K562 (cell line): ENCODE data around the gene SH3BGRL3. TPM values are rescaled to one million over a fixed set of nuclear protein-coding genes. Genes with fewer than 3 reads are reported as not detected.

Experiments used
- ADNP ChIP-seq: fragments of 200-800 bp; sonication (Bioruptor generic); IDR thresholded peaks from 2 replicates; pipeline ENCODE4 v1.6.1; 2016; ENCODE audit warnings: missing genetic modification characterization, missing compliant biosample characterization
- CBX1 ChIP-seq: sonication (generic); IDR thresholded peaks from 2 replicates; pipeline ENCODE4 v1.6.1; 2016; ENCODE audit warnings: antibody characterized with exemption, low read depth, mild to moderate bottlenecking
- ELF4 ChIP-seq: fragments of 450-650 bp; formaldehyde crosslinking; IDR thresholded peaks from 2 replicates; pipeline ENCODE4 v1.4.0; 2022; ENCODE audit warnings: missing genetic modification characterization
- EP400 ChIP-seq: fragments of 450-650 bp; IDR thresholded peaks from 2 replicates; pipeline ENCODE4 v1.6.1; 2017; ENCODE audit warnings: antibody characterized with exemption, mild to moderate bottlenecking, moderate library complexity
- ERF ChIP-seq: fragments of 450-650 bp; formaldehyde crosslinking; IDR thresholded peaks from 2 replicates; pipeline ENCODE4 v1.4.0; 2020; ENCODE audit warnings: mild to moderate bottlenecking, mixed read lengths
- ESRRA ChIP-seq: fragments of 450-650 bp; IDR thresholded peaks from 2 replicates; pipeline ENCODE4 v1.6.1; 2014; ENCODE audit warnings: low read depth, mild to moderate bottlenecking, moderate library complexity, borderline replicate concordance
- HNRNPH1 ChIP-seq: fragments of 200-400 bp; formaldehyde crosslinking; optimal IDR thresholded peaks from 2 replicates; pipeline ENCODE3; 2017; ENCODE audit warnings: low read depth, mild to moderate bottlenecking, low read length, moderate library complexity
- HNRNPK ChIP-seq: fragments of 200-400 bp; formaldehyde crosslinking; IDR thresholded peaks from one replicate; pipeline ENCODE4 v1.6.1; 2018; ENCODE audit warnings: mild to moderate bottlenecking, low read depth, low read length; ENCODE audit not compliant: poor library complexity, severe bottlenecking
- IRF2 ChIP-seq: sonication (generic); formaldehyde crosslinking; IDR thresholded peaks from 2 replicates; pipeline ENCODE4 v1.8.1; 2022; ENCODE audit warnings: mild to moderate bottlenecking, missing genetic modification reagents
- LCOR ChIP-seq: sonication (generic); formaldehyde crosslinking; IDR thresholded peaks from 2 replicates; pipeline ENCODE4 v1.8.0; 2022; ENCODE audit warnings: mild to moderate bottlenecking, missing genetic modification reagents
- MXI1 ChIP-seq: IDR thresholded peaks from 2 replicates; pipeline ENCODE4 v1.6.1; 2011; ENCODE audit warnings: low read depth, mild to moderate bottlenecking, improper control_type of control experiment, low read length
- NR2C2 ChIP-seq, 2 experiments: fragments of 200-800 bp in 1 of 2; sonication (Bioruptor generic) in 1 of 2; sonication (generic) in 1 of 2; formaldehyde crosslinking in 1 of 2; IDR thresholded peaks; 2 replicates each; pipeline versions ENCODE4 v1.6.1 to v1.8.0; 2016 to 2022; ENCODE audit warnings: mild to moderate bottlenecking in 1 of 2, missing compliant biosample characterization in 1 of 2, missing genetic modification characterization in 1 of 2, missing genetic modification reagents in 1 of 2
- POU5F1 ChIP-seq: fragments of 150-350 bp; IDR thresholded peaks from 2 replicates; pipeline ENCODE4 v1.6.1; 2014; ENCODE audit warnings: borderline replicate concordance, low read length, low read depth, mild to moderate bottlenecking; ENCODE audit not compliant: partially characterized antibody
- RBBP5 ChIP-seq: fragments of 200-600 bp; sonication (generic); IDR thresholded peaks from 2 replicates; pipeline ENCODE4 v1.6.1; 2012; ENCODE audit warnings: borderline replicate concordance, mild to moderate bottlenecking, low read length, control low read depth, inconsistent platforms; ENCODE audit not compliant: insufficient read depth, poor library complexity, severe bottlenecking
- ZFP30 ChIP-seq: fragments of 250-450 bp; sonication (Bioruptor Pico); IDR thresholded peaks from 2 replicates; pipeline ENCODE4 v1.8.0; 2022; ENCODE audit warnings: moderate library complexity, mild to moderate bottlenecking, inconsistent platforms, borderline replicate concordance
- ZNF184 ChIP-seq: sonication (generic); formaldehyde crosslinking; IDR thresholded peaks from 2 replicates; pipeline ENCODE4 v1.5.0; 2020; ENCODE audit warnings: missing genetic modification reagents
- ZNF668 ChIP-seq: fragments of 250-450 bp; sonication (Bioruptor Pico); IDR thresholded peaks from 2 replicates; pipeline ENCODE4 v1.8.0; 2022; ENCODE audit warnings: mild to moderate bottlenecking, inconsistent platforms
- ZNF75A ChIP-seq: fragments of 450-650 bp; formaldehyde crosslinking; IDR thresholded peaks from 2 replicates; pipeline ENCODE4 v1.4.0; 2020; ENCODE audit warnings: mild to moderate bottlenecking
- ZNF764 ChIP-seq: fragments of 250-450 bp; sonication (Bioruptor Pico); IDR thresholded peaks from 2 replicates; pipeline ENCODE4 v1.4.0; 2020; ENCODE audit warnings: low read depth, mild to moderate bottlenecking, moderate library complexity
- ZNF766 ChIP-seq: fragments of 200-800 bp; sonication (Bioruptor generic); conservative IDR thresholded peaks from 2 replicates; pipeline ENCODE4 v1.6.1; 2016; ENCODE audit warnings: missing genetic modification characterization, missing compliant biosample characterization
- polyA plus RNA-seq, 8 experiments: library from polyadenylated mRNA; depleted of rRNA in 4 of 8; stranded (reverse) in 5 of 8; unstranded in 3 of 8; fragments of >200 nt; fragmentation: Nextera tagmentation in 2 of 8; fragmentation: Illumina TruSeq in 1 of 8; extraction: Ambion mirVana in 2 of 8; extraction: Trizol in 1 of 8; gene quantifications; 2 replicates each; pipeline versions ENCODE4 v1.2.1 to v1.2.3, GENCODE V29; 2011 to 2014; ENCODE audit warnings: inconsistent platforms in 1 of 8, missing spikeins in 1 of 8
- total RNA-seq, 7 experiments: library from RNA; depleted of rRNA in 6 of 7; stranded (reverse); fragments of >200 nt in 6 of 7; fragmentation: Illumina TruSeq in 2 of 7; extraction: Trizol in 2 of 7; gene quantifications; 2 replicates each; pipeline versions ENCODE4 v1.2.1 to v1.2.3, GENCODE V29; 2011 to 2021; ENCODE audit warnings: low replicate concordance in 1 of 7
- TF ChIP-seq, protein P1 (sequence below): fragments of 450-650 bp; formaldehyde crosslinking; IDR thresholded peaks from 2 replicates; pipeline ENCODE4 v1.4.0; 2020; ENCODE audit warnings: mild to moderate bottlenecking, moderate library complexity
- TF ChIP-seq, protein P2 (sequence below), 3 experiments: fragments of 200-800 bp in 1 of 3; sonication (Bioruptor generic) in 1 of 3; sonication (generic) in 1 of 3; formaldehyde crosslinking in 1 of 3; IDR thresholded peaks; 2 replicates each; pipeline versions ENCODE4 v1.6.1 to v1.8.0; 2016 to 2022; ENCODE audit warnings: mild to moderate bottlenecking in 2 of 3, missing compliant biosample characterization in 2 of 3, missing genetic modification characterization in 2 of 3, missing genetic modification reagents in 1 of 3

Gene SH3BGRL3
- total and polyA plus RNA-seq, 9 of the 15 experiments (the other 6 are each of a cell fraction or from before 2014, with no cell fraction given) = 30.3 to 140 (median 54.2) TPM

DNA sequence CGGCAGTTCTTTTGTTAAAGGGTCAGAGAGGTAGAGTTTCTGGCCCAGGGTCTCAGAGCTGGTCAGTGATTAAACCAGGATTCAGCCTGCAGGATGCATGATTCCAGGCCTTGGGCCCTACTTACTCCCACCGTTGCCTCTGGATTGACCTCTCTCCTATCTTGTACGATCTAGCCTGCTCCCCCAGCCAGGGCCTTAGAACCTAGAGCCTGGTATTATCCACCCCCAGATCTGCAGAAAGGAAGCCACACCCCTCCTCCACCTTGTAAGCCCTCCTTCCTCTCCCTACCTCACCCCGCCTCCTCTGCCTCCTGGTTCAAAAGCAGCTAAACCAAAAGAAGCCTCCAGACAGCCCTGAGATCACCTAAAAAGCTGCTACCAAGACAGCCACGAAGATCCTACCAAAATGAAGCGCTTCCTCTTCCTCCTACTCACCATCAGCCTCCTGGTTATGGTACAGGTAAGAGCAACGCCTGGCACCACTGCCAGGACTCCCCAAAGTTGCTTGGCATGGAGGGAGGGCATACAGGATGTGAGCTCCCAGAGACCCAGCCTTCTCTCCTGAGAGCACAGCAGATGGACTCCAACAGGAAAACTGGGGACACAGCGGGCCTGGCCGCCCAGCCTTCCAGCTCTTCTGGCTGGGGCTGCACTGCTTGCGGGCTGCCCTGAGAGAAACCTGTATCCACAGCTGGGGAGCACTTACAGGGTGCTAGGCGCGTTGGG is 37.9 kb downstream of the SH3BGRL3 start, which contains the start of gene CD52 (continued):
- TF ChIP-seq EP400 (peak; percentile 1; the same call in 1 of the 2 replicates), LCOR (CRISPR knock-in tag) (no peak), ERF (CRISPR knock-in tag) (0 out of 2 replicates have a peak, but pooled peaks have one; percentile 37), ELF4 (CRISPR knock-in tag) (0 out of 2 replicates have a peak, but pooled peaks have one; percentile 71), RBBP5 (no peak), POU5F1 (no peak), NR2C2 (CRISPR knock-in tag; IDR thresholded peaks at IDR 0.05) (no peak), NR2C2 (tag; IDR thresholded peaks at IDR 0.05) (peak; percentile 58; the same call in 1 of the 2 replicates), ZNF184 (CRISPR knock-in tag) (no peak), ZNF668 (CRISPR knock-in tag) (no peak), ESRRA (peak; percentile 40; the same call in 1 of the 2 replicates), ZFP30 (CRISPR knock-in tag) (no peak), ADNP (tag) (no peak), HNRNPH1 (no peak), MXI1 (no peak), IRF2 (no peak), ZNF75A (CRISPR knock-in tag) (no peak), CBX1 (no peak), ZNF766 (CRISPR knock-in tag) (0 out of 2 replicates have a peak, but pooled peaks have one; percentile 25), HNRNPK (no peak), ZNF764 (CRISPR knock-in tag) (no peak)
- TF ChIP-seq, protein P1, sequence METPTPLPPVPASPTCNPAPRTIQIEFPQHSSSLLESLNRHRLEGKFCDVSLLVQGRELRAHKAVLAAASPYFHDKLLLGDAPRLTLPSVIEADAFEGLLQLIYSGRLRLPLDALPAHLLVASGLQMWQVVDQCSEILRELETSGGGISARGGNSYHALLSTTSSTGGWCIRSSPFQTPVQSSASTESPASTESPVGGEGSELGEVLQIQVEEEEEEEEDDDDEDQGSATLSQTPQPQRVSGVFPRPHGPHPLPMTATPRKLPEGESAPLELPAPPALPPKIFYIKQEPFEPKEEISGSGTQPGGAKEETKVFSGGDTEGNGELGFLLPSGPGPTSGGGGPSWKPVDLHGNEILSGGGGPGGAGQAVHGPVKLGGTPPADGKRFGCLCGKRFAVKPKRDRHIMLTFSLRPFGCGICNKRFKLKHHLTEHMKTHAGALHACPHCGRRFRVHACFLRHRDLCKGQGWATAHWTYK = no peak; the same call in 1 of the 2 replicates
- TF ChIP-seq, protein P2, sequence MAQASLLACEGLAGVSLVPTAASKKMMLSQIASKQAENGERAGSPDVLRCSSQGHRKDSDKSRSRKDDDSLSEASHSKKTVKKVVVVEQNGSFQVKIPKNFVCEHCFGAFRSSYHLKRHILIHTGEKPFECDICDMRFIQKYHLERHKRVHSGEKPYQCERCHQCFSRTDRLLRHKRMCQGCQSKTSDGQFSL (CRISPR knock-in tag; IDR thresholded peaks at IDR 0.05) = no peak
- TF ChIP-seq, protein P2 (tag; IDR thresholded peaks at IDR 0.05) = peak in 1 of 2 experiments; percentile 70; a peak in 1 of 4 replicates
